OCI-LY1 (cell line): ENCODE data around the gene CDC14B.

Experiments
- H2AFZ ChIP-seq: fragments of 200-600 bp; sonication (generic), shearing (Covaris generic); 2 replicates; pipeline ENCODE4 v1.6.0; 2014; ENCODE audit warnings: antibody characterized with exemption, mild to moderate bottlenecking, low read length
- H3F3A ChIP-seq: fragments of 200-600 bp; sonication (generic), shearing (Covaris generic); 2 replicates; pipeline ENCODE4 v1.6.0; 2014; ENCODE audit warnings: mild to moderate bottlenecking, antibody characterized with exemption, low read length, moderate library complexity; ENCODE audit not compliant: insufficient read depth
- H3K27ac ChIP-seq: fragments of 200-600 bp; sonication (generic); 2 replicates; pipeline ENCODE4 v1.5.1; 2014; ENCODE audit warnings: low read length, mixed run types, mild to moderate bottlenecking, low read depth; ENCODE audit not compliant: poor library complexity, severe bottlenecking
- H3K27me3 ChIP-seq: fragments of 200-600 bp; sonication (generic); 2 replicates; pipeline ENCODE4 v1.6.0; 2014; ENCODE audit warnings: antibody characterized with exemption, mild to moderate bottlenecking, low read length, moderate library complexity; ENCODE audit not compliant: insufficient read depth
- H3K36me3 ChIP-seq: fragments of 200-600 bp; sonication (generic); 2 replicates; pipeline ENCODE4 v1.6.1; 2014; ENCODE audit warnings: mild to moderate bottlenecking, antibody characterized with exemption, low read length, moderate library complexity, mixed read lengths; ENCODE audit not compliant: insufficient read depth
- H3K4me1 ChIP-seq: fragments of 200-600 bp; sonication (generic); 2 replicates; pipeline ENCODE4 v1.5.1; 2014; ENCODE audit warnings: mild to moderate bottlenecking, low read length, moderate library complexity; ENCODE audit not compliant: insufficient read depth, severe bottlenecking
- H3K4me2 ChIP-seq: fragments of 200-600 bp; sonication (generic), shearing (Covaris generic); 2 replicates; pipeline ENCODE4 v1.6.1; 2014; ENCODE audit warnings: low read length
- H3K4me3 ChIP-seq: fragments of 200-600 bp; sonication (generic); 2 replicates; pipeline ENCODE4 v1.5.1; 2014; ENCODE audit warnings: low read length, low read depth, mild to moderate bottlenecking, mixed read lengths; ENCODE audit not compliant: poor library complexity, severe bottlenecking
- H3K79me2 ChIP-seq: fragments of 200-600 bp; shearing (Covaris generic); 2 replicates; pipeline ENCODE4 v1.6.1; 2016; ENCODE audit warnings: mixed run types, low read length, mixed read lengths; ENCODE audit not compliant: insufficient read depth
- H3K9ac ChIP-seq: fragments of 200-600 bp; sonication (generic), shearing (Covaris generic); 2 replicates; pipeline ENCODE4 v1.6.1; 2014; ENCODE audit warnings: mild to moderate bottlenecking, low read length, mixed read lengths
- H3K9me2 ChIP-seq: fragments of 200-600 bp; sonication (generic), shearing (Covaris generic); 2 replicates; pipeline ENCODE4 v1.6.1; 2014; ENCODE audit warnings: low read depth, mild to moderate bottlenecking, low read length, mixed read lengths
- H3K9me3 ChIP-seq: fragments of 200-600 bp; shearing (Covaris generic); 2 replicates; pipeline ENCODE4 v1.6.1; 2014; ENCODE audit warnings: low read length, mixed read lengths
- H4K20me1 ChIP-seq: fragments of 200-600 bp; sonication (generic), shearing (Covaris generic); 2 replicates; pipeline ENCODE4 v1.6.0; 2016; ENCODE audit warnings: mild to moderate bottlenecking, low read length; ENCODE audit not compliant: insufficient read depth
- EZH2 ChIP-seq: fragments of 200-600 bp; sonication (generic), shearing (Covaris generic); IDR thresholded peaks from 2 replicates; pipeline ENCODE4 v1.8.0; 2017; ENCODE audit warnings: borderline replicate concordance, mixed run types, mild to moderate bottlenecking, antibody characterized with exemption, low read length, moderate library complexity, mixed read lengths
- TF ChIP-seq, protein P1 (sequence below): fragments of 200-600 bp; sonication (generic), shearing (Covaris generic); IDR thresholded peaks from 2 replicates; pipeline ENCODE4 v1.5.1; 2017; ENCODE audit warnings: mild to moderate bottlenecking, antibody characterized with exemption, low read length, moderate library complexity, mixed read lengths

The CDC14B gene

DNA sequence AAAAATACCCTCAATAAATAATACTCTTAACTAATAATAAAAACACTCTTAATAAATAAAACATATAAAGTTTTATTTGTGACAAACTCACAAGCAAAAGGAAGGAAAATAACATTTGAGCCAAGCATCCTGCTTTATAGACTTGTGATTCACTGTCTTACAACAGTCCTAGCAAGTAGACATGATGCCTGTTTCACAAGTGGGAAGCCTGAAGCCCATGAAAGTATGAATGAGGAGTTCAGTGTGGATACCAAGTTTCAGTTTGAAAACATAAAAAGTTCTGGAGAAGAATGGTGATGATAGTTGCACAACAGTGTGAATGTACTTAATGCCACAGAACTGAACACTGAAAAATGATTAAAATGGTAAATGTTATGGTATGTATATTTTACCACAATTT is 158.8 kb downstream of the CDC14B start:
- Histone ChIP-seq H3K36me3 (no peaks in the 10 kb centered on the region), H3K4me1 (no peaks in the 10 kb centered on the region), H3K27me3 (no peaks in the 10 kb centered on the region), H3K4me3 (no peak overlapping the region), H2AFZ (no peak overlapping the region), H3F3A (no peaks in the 10 kb centered on the region), H3K9me2 (no peaks in the 10 kb centered on the region), H3K79me2 (no peaks in the 10 kb centered on the region), H3K27ac (no peak overlapping the region), H3K9me3 (no peaks in the 10 kb centered on the region), H3K4me2 (no peak overlapping the region), H3K9ac (no peak overlapping the region), H4K20me1 (no peaks in the 10 kb centered on the region)
- no peak for TF ChIP-seq EZH2
- TF ChIP-seq, protein P1, sequence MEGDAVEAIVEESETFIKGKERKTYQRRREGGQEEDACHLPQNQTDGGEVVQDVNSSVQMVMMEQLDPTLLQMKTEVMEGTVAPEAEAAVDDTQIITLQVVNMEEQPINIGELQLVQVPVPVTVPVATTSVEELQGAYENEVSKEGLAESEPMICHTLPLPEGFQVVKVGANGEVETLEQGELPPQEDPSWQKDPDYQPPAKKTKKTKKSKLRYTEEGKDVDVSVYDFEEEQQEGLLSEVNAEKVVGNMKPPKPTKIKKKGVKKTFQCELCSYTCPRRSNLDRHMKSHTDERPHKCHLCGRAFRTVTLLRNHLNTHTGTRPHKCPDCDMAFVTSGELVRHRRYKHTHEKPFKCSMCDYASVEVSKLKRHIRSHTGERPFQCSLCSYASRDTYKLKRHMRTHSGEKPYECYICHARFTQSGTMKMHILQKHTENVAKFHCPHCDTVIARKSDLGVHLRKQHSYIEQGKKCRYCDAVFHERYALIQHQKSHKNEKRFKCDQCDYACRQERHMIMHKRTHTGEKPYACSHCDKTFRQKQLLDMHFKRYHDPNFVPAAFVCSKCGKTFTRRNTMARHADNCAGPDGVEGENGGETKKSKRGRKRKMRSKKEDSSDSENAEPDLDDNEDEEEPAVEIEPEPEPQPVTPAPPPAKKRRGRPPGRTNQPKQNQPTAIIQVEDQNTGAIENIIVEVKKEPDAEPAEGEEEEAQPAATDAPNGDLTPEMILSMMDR, result no peak

GRCh38 chr9:96460470-96460869 is 159.2 kb downstream of the CDC14B start:
- Histone ChIP-seq H2AFZ (no peak overlapping the region), H3K9me2 (no peaks in the 10 kb centered on the region), H3K4me3 (no peak overlapping the region), H3K79me2 (no peaks in the 10 kb centered on the region), H4K20me1 (no peaks in the 10 kb centered on the region), H3K4me1 (no peaks in the 10 kb centered on the region), H3F3A (no peaks in the 10 kb centered on the region), H3K9me3 (no peaks in the 10 kb centered on the region), H3K36me3 (no peaks in the 10 kb centered on the region), H3K27me3 (no peaks in the 10 kb centered on the region), H3K27ac (no peak overlapping the region), H3K9ac (no peak overlapping the region), H3K4me2 (no peak overlapping the region)
- TF ChIP-seq, protein P1, result no peak
- TF ChIP-seq EZH2, result no peak

GRCh38 chr9:96459268-96460007 is 160.2 kb downstream of the CDC14B start:
- H3K9me2 ChIP-seq, result no peaks in the 10 kb centered on the region
- no peaks in the 10 kb centered on the region for H3K27me3 ChIP-seq
- H3F3A ChIP-seq, result no peaks in the 10 kb centered on the region
- no peak overlapping the region for H2AFZ ChIP-seq
- H3K27ac ChIP-seq, result no peak overlapping the region
- no peak overlapping the region for H3K4me3 ChIP-seq
- no peaks in the 10 kb centered on the region for H3K4me1 ChIP-seq
- H3K9ac ChIP-seq, result no peak overlapping the region
- no peak overlapping the region for H3K4me2 ChIP-seq
- TF ChIP-seq, protein P1, result no peak
- TF ChIP-seq EZH2, result no peak
- no peaks in the 10 kb centered on the region for H3K79me2 ChIP-seq
- H3K36me3 ChIP-seq, result no peaks in the 10 kb centered on the region
- H4K20me1 ChIP-seq, result no peaks in the 10 kb centered on the region
- H3K9me3 ChIP-seq, result no peaks in the 10 kb centered on the region
